Aorta (tissue), 5 donors: ENCODE data around the gene AP3M1. TPM values are rescaled to one million over a fixed set of nuclear protein-coding genes. Genes with fewer than 3 reads are reported as not detected.

Source experiments
- ATAC-seq: fragments of 200-7000 bp; cut with Tn5 transposase; one replicate; pipeline ENCODE4 v1.9.1; 2022; ENCODE audit warnings: moderate library complexity; ENCODE audit not compliant: low FRiP score
- DNase-seq, 2 donors: peaks; one replicate each; pipeline ENCODE4 v3.0.0-alpha.2; 2020
- H3K27ac ChIP-seq, 2 donors: one replicate each; pipeline ENCODE4 v1.5.1; 2013; ENCODE audit warnings: low read length in 2 of 2, mild to moderate bottlenecking in 2 of 2, moderate library complexity in 2 of 2, control low read depth in 1 of 2, inconsistent platforms in 1 of 2, low read depth in 1 of 2
- H3K27me3 ChIP-seq, 2 donors: one replicate each; pipeline ENCODE4 v1.6.1; 2013; ENCODE audit warnings: control low read depth in 1 of 2, low read length in 1 of 2, mild to moderate bottlenecking in 1 of 2, moderate library complexity in 1 of 2; ENCODE audit not compliant: insufficient read depth in 2 of 2, control insufficient read depth in 1 of 2
- H3K36me3 ChIP-seq, 2 donors: one replicate each; pipeline ENCODE4 v1.6.1; 2013; ENCODE audit warnings: control low read depth in 1 of 2, low read length in 1 of 2, mild to moderate bottlenecking in 1 of 2; ENCODE audit not compliant: insufficient read depth in 2 of 2, control insufficient read depth in 1 of 2
- H3K4me1 ChIP-seq, 2 donors: one replicate each; pipeline ENCODE4 v1.6.1; 2013; ENCODE audit warnings: low read length in 2 of 2, control low read depth in 1 of 2, mild to moderate bottlenecking in 1 of 2, moderate library complexity in 1 of 2; ENCODE audit not compliant: insufficient read depth in 2 of 2, control insufficient read depth in 1 of 2
- H3K4me3 ChIP-seq, 2 donors: one replicate each; pipeline ENCODE4 v1.5.1; 2013; ENCODE audit warnings: low read length in 2 of 2, control low read depth in 1 of 2, mild to moderate bottlenecking in 1 of 2
- H3K9me3 ChIP-seq: one replicate; pipeline ENCODE4 v1.6.1; 2013; ENCODE audit warnings: mild to moderate bottlenecking, low read length; ENCODE audit not compliant: control insufficient read depth
- WGBS, 2 donors: extraction: QIAGEN DNeasy Blood & Tissue Kit; methylation state at CpG; one replicate each; pipeline ENCODE4 v1.1.7; 2013; 5-methylcytosine and 5-hydroxymethylcytosine counted together
- intact Hi-C, 2 donors: fragments of 100-400 bp; cut with DNase I; formaldehyde crosslinking; loops; one replicate each; pipeline versions ENCODE4 v1.14.2 to v1.15.0; 2022
- polyA plus RNA-seq, 2 donors: library from polyadenylated mRNA; stranded (reverse); fragments of 200-250 nt; gene quantifications; one replicate each; pipeline ENCODE4 v1.2.3, GENCODE V29; 2013
- total RNA-seq, 2 donors: library from RNA; stranded (reverse); fragmentation: NEBNext Ultra II Directional; extraction: Animal tissue kit (Norgen Biotek cat#: 25700); gene quantifications; one replicate each; pipeline ENCODE4 v1.2.1, GENCODE V29; 2021
- donor health status: healthy with polysubstance abuse.
- donor health status: Bipolar disorder and iron deficiency.
- donor health status: DM: no; HTN: no; CAD: no.
- donor health status: DM: no; HTN: no; CAD: no.
- donor health status: DM: yes; HTN: yes; CAD: no.

The AP3M1 gene
- total and polyA plus RNA-seq, 4 donors: 12.4 to 30.4 (median 22.7) TPM

DNA sequence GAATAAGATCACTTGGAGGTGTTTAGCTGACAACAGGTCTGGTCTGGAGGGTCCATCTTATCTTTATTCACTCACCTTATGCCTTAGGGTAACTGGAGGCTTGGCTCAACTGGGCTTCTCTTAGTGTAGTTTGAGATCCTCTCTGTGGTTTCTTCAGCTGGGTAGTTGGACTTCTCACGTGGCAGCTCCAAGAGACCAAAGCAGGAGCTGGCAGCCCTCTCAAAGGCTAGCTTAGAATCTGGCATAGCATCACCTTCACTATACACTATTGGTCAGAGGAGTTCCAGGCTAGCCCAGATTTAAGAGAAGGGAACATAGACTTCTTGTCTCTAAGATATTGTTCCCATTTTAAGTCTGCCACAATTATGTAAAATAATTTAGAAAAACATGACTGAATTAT is 16.8 kb upstream of the AP3M1 start:
- H3K4me1 ChIP-seq: no peaks in the 10 kb centered on the region
- no peak overlapping the region for H3K27ac ChIP-seq
- intact Hi-C loops: no loop called here
- no peaks in the 10 kb centered on the region for H3K9me3 ChIP-seq
- 7 to 14% methylated on average over 1 of the region's 1 CpG for WGBS, 2 donors
- no peak overlapping the region for H3K4me3 ChIP-seq
- no peaks in the 10 kb centered on the region for H3K27me3 ChIP-seq
- DNase-seq (no peak), ATAC-seq (no peak)
- H3K36me3 ChIP-seq: no peaks in the 10 kb centered on the region

DNA sequence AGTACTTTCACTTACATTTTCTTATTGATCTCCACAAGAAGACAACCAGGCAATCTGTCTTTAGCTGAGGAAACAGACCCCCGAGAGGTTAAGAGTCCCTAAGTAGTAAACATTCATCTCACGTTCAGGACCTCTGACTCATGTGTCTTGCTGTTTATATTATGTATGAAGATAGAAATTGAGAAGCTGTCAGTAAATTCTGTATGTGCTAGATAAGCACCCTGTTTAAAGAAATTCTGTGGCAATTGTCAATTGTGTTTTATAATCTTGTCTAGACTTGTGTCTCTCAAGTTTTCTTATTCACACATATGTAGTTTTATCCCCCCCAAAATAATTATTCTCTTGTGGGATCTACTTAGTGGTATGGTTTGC is 14.9 kb upstream of the AP3M1 start:
- WGBS, 2 donors: 50 to 52% methylated on average over 2 of the region's 2 CpGs
- H3K27ac ChIP-seq: no peak overlapping the region
- no peak overlapping the region for H3K4me3 ChIP-seq
- no peaks in the 10 kb centered on the region for H3K9me3 ChIP-seq
- H3K4me1 ChIP-seq: no peaks in the 10 kb centered on the region
- DNase-seq (no peak), ATAC-seq (no peak)
- intact Hi-C loops: no loop called here
- H3K27me3 ChIP-seq: no peaks in the 10 kb centered on the region
- H3K36me3 ChIP-seq: no peaks in the 10 kb centered on the region

DNA sequence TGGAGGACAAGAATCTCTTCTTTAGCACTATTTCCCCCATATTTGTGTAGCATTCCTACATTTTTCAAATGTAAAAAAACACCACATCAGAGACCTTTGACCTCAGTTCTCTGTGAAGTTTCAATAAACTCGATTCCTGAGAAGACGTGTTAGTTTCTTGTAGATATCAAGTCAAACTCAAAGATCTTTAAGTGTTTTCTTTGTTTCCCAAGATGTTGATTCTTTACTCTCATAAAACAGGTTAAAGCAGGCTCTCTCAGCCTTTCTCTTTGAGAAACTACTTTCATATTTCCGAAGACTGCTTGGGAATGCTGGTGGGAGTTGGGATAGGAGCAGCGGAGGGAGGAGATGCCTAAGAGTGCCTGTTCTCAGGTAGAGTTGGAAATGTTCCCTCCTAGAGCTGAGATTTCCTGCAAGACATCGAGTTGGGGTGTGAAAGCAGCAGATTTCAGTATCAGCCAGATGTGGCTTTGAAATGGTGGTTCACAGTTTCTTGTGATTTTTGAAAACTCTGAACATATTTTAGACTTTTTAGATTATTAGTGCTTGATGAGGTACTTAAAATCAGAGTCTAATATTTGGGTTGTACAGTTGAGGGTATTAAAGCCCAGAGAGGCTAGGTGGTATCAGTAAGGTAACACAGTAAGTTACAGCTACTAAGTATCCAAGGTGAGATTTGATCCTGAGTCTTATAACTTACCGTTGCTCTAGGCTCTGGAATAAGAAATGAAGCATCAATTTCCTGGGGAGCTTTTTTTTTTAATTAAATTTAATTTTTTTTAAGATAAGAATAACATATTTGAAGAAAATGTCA is 14.3 kb upstream of the AP3M1 start:
- no peaks in the 10 kb centered on the region for H3K27me3 ChIP-seq
- no peaks in the 10 kb centered on the region for H3K36me3 ChIP-seq
- H3K9me3 ChIP-seq: no peaks in the 10 kb centered on the region
- ATAC-seq: no peak
- no peak overlapping the region for H3K4me3 ChIP-seq
- DNase-seq: no peak
- intact Hi-C loops: no loop called here
- no peaks in the 10 kb centered on the region for H3K4me1 ChIP-seq
- H3K27ac ChIP-seq: no peak overlapping the region
- 70 to 71% methylated on average over 6 of the region's 6 CpGs for WGBS, 2 donors

DNA sequence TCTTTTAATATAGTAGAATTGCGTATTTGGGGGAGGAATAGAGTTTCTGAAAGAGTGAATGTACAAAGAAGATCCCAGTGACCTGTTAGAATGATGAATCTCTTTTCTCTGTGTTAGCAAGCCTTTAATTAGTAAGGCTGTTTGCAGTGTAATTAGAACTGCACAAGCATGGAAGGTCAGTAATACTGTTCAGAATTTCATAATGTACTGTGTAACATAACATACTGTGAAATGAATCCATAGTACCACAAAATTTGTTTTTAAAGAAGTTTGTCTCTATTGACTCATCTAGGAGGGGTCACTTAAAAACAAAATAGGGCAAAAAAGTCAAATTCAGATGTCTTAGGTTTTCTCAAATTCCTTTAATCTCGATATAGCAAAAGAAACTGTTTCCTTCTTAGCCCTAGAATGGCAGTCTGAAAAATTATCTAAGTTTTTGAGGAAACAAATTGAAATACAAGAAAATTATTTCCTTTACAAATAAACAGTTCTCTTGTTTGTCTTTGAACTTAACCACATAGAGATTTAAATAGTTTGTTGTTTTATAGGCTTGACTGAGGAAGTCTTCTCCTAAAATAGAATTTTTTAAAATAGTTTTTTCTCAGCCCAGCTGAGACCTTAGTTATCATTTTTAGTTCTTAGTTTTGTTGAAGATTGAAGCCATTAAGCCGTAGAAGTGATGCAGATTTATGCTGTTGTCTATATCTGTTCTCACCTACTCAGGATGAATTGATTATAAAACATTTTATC is 12.9 kb upstream of the AP3M1 start:
- WGBS, 2 donors: 39 to 41% methylated on average over 3 of the region's 3 CpGs
- Histone ChIP-seq H3K27me3 (no peaks in the 10 kb centered on the region), H3K4me1 (no peaks in the 10 kb centered on the region), H3K4me3 (no peak overlapping the region), H3K36me3 (no peaks in the 10 kb centered on the region), H3K9me3 (no peaks in the 10 kb centered on the region), H3K27ac (no peak overlapping the region)
- intact Hi-C loops: no loop called here
- no peak for ATAC-seq
- DNase-seq: no peak

DNA sequence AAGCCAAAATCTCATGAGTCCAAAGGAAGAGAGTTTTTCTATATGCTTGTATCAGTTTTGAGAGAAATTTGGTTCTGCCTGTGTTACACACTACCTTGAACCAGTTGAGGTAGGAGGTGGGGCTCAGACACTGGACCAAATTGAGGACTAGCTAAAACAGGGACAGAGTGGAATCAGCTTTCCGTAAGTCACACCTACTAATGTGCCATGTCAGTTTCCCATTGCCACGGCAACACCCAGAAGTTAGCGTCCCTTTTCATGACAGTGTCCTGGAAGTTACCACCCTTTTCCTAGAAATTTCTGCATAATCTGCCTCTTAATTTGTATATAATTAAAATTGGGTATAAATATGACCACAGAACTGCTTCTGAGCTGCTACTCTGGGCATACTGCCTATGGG is 9.4 kb upstream of the AP3M1 start:
- Histone ChIP-seq H3K27ac (no peak overlapping the region), H3K27me3 (no peaks in the 10 kb centered on the region), H3K36me3 (no peaks in the 10 kb centered on the region), H3K9me3 (no peaks in the 10 kb centered on the region), H3K4me1 (no peaks in the 10 kb centered on the region), H3K4me3 (no peak overlapping the region)
- 94 to 98% methylated on average over 3 of the region's 3 CpGs for WGBS, 2 donors
- no peak for ATAC-seq
- intact Hi-C loops: no loop called here
- no peak for DNase-seq

DNA sequence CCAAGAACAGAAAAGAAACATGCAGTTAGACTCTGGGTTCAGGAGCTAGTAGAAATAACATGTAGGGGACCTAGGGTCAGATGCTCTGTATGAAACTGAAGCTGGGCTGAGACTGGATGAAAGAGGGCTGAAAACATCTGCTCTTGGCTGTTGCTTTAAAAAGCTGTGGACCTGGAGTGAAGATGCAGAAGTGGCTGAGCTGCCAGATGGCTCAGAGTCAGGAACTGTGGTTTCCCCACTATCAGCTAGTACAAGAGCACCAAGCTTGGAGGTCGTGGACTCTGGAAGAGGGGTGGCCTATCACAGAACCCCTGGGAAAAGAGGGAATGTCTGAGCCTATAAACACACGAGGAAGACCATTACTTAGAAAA is 6.3 kb upstream of the AP3M1 start:
- 39 to 52% methylated on average over 2 of the region's 2 CpGs for WGBS, 2 donors
- DNase-seq: no peak
- H3K36me3 ChIP-seq: no peaks in the 10 kb centered on the region

DNA sequence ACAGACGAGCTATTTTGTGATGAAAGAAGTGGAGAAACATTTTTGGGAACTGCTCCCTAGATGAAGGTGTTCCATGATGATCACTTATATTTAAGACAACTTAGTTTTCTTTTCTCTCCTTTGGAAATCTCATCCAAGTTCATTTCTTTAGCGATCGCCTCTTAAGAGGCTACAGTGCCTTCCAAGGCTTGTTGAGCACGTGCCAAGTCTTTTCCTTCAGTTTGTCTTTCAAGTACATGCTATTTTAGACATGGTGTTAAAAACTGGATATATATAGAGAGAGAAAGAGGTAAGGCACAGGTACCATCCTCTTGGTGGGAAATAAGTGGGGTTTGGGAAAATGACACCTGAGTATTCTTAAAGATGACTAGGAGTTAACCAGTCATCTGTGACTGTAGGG is 3.0 kb upstream of the AP3M1 start:
- H3K27ac ChIP-seq: no peak overlapping the region
- ATAC-seq: no peak
- intact Hi-C loops: no loop called here
- H3K4me1 ChIP-seq: no peaks in the 10 kb centered on the region
- WGBS, 2 donors: 11 to 20% methylated on average over 4 of the region's 4 CpGs
- no peaks in the 10 kb centered on the region for H3K27me3 ChIP-seq
- H3K4me3 ChIP-seq: no peak overlapping the region
- no peaks in the 10 kb centered on the region for H3K9me3 ChIP-seq
- H3K36me3 ChIP-seq: no peaks in the 10 kb centered on the region
- DNase-seq: no peak

More for the DNA sequence above, 6.3 kb upstream of the AP3M1 start:
- Histone ChIP-seq H3K27me3 (no peaks in the 10 kb centered on the region), H3K27ac (no peak overlapping the region), H3K9me3 (no peaks in the 10 kb centered on the region), H3K4me1 (no peaks in the 10 kb centered on the region), H3K4me3 (no peak overlapping the region)
- no peak for ATAC-seq
- intact Hi-C loops: no loop called here

DNA sequence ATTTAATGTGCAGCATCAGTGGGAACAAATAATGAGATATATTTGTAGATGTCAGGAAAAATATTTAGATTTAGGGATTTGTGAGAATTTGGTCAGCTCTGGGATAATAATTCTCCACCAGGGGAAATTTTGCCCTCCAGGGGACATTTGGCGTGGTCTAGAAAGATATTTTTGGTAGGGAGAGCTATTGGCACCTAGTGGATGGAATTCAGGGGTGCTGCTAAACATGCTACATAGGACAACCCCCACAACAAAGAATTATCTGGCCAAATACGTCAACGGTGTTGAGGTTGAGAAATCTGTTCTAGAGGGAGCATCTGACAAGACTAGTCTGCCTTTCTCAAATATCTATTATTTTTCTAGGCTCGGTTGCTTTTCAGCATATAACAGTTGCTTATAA is 2.5 kb upstream of the AP3M1 start:
- peaks cover 0 to 1% of the 10 kb centered on the region in 2 donors for H3K4me1 ChIP-seq
- H3K36me3 ChIP-seq: no peaks in the 10 kb centered on the region
- ATAC-seq: no peak
- H3K27me3 ChIP-seq: no peaks in the 10 kb centered on the region
- H3K9me3 ChIP-seq: no peaks in the 10 kb centered on the region
- no peak for DNase-seq
- WGBS, 2 donors: 5 to 15% methylated on average over 4 of the region's 4 CpGs
- intact Hi-C loops: no loop called here
- H3K4me3 ChIP-seq: no peak overlapping the region
- H3K27ac ChIP-seq: no peak overlapping the region
